Astrocyte of the spinal cord (primary cell): ENCODE results near the gene APCDD1L.

Experiments used
- DNase-seq: peaks from one replicate; pipeline ENCODE4 v3.0.0; 2011; ENCODE audit warnings: low read depth, low spot score
- H3K4me3 ChIP-seq: 2 replicates; pipeline ENCODE4 v1.5.1; 2011; ENCODE audit warnings: low read depth, mild to moderate bottlenecking, low read length, moderate library complexity
- in situ Hi-C: cut with HindIII; loops from 2 replicates; pipeline ENCODE4 v1.10.0; 2017; ENCODE audit warnings: low sequenced_read_pairs
- TF ChIP-seq, protein P1 (sequence below): IDR thresholded peaks from 2 replicates; pipeline ENCODE4 v1.5.1; 2012; ENCODE audit warnings: low read depth, mild to moderate bottlenecking, low read length, inconsistent platforms

Gene APCDD1L

DNA sequence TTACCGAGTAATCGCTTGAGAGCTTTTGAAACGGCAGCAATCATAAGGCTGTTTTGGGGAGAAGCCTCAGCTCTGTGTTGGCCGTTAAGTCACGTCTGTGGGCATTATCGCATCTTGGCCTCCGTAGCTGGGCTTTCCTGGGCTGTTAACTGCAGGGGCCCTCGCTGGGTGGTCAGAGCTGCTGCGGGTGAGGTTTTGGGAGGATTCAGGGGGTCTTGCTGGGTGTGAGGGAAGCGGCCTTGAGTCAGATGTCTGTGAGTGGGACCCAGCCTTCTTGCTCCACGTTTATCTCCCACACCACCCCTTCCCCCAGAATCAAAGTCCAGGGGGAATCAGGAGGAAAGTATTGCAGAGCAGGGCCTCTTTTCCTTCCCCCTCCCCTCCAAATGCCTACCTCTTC is 3.2 kb upstream of the APCDD1L start:
- in situ Hi-C loops, result no loop called here
- TF ChIP-seq, protein P1, sequence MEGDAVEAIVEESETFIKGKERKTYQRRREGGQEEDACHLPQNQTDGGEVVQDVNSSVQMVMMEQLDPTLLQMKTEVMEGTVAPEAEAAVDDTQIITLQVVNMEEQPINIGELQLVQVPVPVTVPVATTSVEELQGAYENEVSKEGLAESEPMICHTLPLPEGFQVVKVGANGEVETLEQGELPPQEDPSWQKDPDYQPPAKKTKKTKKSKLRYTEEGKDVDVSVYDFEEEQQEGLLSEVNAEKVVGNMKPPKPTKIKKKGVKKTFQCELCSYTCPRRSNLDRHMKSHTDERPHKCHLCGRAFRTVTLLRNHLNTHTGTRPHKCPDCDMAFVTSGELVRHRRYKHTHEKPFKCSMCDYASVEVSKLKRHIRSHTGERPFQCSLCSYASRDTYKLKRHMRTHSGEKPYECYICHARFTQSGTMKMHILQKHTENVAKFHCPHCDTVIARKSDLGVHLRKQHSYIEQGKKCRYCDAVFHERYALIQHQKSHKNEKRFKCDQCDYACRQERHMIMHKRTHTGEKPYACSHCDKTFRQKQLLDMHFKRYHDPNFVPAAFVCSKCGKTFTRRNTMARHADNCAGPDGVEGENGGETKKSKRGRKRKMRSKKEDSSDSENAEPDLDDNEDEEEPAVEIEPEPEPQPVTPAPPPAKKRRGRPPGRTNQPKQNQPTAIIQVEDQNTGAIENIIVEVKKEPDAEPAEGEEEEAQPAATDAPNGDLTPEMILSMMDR, result no peak
- no peak for DNase-seq
- H3K4me3 ChIP-seq, result no peak overlapping the region

DNA sequence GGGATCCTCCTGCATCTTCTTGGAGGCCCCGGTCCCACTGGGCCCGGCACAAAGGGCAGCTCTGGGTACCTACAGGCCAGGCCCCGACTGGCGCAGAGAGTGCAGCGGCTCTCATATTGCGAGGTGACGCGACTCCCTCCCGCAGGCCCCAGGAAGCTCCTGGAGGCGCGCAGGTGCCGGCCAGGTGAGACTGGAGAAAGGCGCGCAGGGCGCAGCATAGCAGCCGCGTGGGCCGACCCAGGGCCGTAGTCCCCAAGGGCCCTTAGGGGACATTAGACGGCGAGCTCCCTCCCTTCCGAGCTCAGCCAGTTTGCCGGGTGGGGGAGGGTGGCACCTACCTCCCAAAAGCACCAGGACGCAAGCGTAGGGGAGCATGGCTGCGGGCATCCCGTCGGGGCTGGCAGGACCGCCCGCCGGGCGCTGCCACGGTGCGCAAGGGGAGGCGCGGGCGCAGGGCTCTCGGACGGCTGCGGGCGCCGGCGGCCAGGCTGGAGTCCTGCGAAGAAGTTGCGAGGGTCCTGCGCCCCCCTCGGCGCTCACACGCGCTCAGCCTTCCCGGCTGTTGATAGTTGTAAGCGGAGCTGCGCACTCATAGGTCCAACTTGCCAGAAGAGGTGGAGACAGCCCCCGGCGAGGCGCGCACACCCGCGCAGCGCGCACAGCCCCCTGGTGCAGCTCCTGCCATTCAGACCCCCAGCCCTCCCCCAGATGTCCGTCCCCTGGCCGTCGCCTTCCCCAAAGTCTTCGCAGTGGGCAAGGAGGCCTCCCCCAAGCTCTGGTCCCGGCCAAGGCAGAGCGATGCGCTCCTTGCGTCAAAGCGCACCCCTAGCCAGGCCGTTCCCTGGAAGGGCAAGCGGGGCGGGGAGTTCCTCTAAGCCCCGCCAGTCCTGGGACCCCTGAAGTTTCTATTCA is 622 bp downstream of the APCDD1L start:
- H3K4me3 ChIP-seq, result peak overlapping the region; percentile 50
- in situ Hi-C loops, result no loop called here
- TF ChIP-seq, protein P1, result no peak
- peak; percentile 23 for DNase-seq

DNA sequence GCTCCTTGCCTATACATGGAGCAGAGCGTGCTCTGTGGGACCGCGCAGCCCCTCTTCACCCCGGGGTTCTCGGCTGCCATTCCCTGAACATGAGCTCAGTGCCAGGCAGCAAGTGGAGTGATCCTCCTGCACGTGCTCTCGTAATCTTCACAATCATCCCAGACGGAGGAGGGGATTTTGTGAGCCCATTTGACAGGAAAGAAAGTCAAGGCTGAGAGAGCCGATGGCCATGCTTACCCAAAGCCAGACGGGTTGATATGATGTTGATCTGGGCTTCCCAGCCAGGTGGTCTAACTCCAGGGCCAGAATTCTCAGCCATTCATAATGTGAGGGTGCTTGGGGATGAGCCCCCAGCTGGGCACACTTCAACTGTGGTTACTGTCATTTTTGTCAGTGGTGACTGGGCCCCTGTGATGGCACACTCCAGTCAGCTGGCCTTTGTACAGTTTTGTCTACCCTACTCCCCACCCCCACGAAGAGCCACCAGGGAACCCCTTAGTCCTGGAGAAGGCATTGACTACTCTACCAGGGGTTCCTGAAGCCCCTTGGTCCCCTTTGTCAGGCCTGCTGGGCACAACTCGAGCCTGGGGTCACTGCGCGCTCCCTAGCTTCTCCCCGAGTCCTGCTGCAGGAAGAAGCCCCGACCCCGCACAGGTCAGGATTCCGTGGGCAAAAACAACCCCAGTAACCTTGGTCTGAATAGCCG is 1.5 kb downstream of the APCDD1L start:
- DNase-seq, result no peak
- TF ChIP-seq, protein P1, result no peak
- in situ Hi-C loops, result no loop called here
- H3K4me3 ChIP-seq, result peak overlapping the region; percentile 50

DNA sequence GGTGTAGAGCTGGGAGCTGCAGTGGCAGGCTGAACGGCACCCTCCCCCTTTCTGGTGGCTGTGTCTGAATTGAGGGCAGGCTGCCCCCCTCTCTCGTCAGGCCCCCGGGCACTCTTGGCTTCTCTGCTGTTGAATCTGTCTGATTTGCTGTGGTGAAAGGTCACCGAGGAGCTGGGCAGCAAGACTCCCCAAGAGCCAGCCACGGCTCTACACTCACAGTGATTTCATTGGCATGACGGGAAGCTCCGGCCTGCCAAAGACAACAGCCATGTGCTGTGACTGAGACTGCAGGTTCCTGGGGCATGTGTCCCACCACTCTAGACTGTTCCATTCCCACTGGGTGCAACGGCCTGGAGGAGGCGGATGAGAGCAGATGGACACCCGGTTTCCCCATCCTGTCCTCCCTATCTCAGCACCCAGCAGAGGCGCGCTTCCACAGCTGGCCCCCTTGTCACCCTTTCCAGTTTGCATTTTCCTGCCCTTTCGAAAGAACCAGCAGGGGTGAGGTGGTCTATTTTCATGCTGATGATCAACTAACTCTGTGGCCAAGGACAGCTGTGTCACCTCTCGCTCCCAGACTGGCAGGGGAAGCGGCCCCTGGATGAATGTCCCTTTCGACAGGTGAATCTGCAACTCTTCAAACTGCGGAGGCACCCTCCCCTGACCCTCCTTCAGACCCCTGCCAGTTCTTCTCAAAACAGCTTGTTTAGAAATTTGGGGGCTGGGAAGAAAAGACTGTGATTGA is 2.2 kb downstream of the APCDD1L start:
- H3K4me3 ChIP-seq, result peak overlapping the region; percentile 50
- in situ Hi-C loops, result no loop called here
- TF ChIP-seq, protein P1, result no peak
- DNase-seq, result no peak

DNA sequence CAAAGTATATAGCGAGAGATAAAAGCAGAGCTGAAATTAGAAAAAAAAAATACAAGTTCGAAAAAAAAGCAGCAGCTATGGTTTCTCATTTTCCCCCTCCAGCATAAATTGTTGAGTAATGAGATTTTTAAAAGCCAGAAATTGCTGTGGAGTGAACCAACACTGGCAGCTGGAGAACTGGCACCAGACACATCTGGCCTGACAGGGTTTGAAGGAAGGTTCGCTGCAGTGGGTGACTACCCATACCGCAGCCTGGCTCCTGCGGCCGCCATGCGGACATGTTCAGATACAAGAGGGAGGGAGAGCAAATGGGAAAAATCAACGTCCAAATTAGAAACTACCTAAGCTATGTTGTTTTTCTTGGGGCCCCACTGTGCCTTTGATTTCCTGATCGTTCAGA is 3.3 kb downstream of the APCDD1L start:
- no peak for DNase-seq
- in situ Hi-C loops, result no loop called here
- no peak overlapping the region for H3K4me3 ChIP-seq
- TF ChIP-seq, protein P1, result no peak

DNA sequence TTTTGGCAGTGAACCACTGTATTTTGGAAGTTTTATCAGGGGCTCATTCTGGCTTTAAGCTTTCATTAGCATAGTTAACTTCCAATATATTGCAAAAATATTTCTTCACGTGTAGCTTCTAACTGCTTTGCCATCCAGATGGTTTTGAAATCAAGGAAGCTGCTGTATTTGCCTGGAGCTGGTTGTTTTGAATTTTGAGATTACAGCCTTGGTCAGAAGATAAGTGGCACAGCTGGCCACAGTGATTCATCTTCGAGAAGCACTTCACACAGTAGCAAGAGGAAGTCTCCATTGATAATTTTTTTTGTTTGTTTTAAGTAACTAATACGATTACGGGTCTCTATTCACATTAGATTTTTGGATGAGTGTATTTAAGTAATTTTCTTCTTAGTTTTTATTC is 3.8 kb downstream of the APCDD1L start:
- DNase-seq, result peak; percentile 52
- in situ Hi-C loops, result no loop called here
- TF ChIP-seq, protein P1, result no peak
- no peak overlapping the region for H3K4me3 ChIP-seq
